ENCODE results near the gene HMCN2.
"Not testable (repeated sequence)": the region's sequence is repeated elsewhere in the genome, so short reads cannot be mapped to it uniquely, and the experiment has no call there.

HMCN2 gene

DNA sequence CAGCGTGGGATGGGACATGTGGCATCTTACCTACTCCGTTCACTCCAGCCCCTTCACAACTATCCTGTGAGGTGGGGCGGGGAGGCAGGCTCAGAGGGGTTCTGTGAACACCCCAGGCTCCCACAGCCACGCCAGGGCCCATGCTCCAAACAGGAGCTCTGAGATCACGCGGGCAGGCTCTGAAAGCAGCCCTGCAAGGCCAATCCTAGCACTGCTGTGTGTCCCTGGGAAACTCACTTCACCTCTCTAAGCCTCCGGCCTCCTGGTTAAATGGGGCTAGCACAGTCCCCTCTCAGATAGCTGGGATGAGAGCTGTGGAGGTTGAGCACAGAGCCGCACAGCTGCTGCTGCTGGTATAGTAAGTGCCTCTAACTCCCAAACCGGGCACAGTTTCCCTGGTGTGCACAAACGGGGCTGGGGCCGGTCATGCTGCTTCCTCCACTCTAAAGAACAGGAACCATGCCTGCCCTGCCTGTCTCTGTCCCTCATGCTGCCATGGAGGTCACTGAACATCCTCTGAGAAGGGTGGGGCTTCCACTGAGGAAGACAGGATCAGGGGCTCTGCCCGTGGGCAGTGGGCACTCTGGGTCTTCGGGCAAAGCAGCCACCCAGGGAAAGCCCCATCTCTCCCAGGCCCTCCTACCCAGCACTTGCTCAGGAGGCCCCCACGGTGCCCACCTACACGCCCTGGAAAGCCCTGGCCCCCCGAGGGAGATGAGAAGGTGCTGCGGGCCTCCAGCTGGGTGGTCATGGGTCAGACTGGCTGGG lies 166.2 kb downstream of the HMCN2 start:
- DNase-seq (ENCODE audit: low read depth): no peak
- no peak overlapping the region for H3K4me3 ChIP-seq (ENCODE audit: control insufficient read depth, low read depth, low read length)
- TF ChIP-seq, protein P1, sequence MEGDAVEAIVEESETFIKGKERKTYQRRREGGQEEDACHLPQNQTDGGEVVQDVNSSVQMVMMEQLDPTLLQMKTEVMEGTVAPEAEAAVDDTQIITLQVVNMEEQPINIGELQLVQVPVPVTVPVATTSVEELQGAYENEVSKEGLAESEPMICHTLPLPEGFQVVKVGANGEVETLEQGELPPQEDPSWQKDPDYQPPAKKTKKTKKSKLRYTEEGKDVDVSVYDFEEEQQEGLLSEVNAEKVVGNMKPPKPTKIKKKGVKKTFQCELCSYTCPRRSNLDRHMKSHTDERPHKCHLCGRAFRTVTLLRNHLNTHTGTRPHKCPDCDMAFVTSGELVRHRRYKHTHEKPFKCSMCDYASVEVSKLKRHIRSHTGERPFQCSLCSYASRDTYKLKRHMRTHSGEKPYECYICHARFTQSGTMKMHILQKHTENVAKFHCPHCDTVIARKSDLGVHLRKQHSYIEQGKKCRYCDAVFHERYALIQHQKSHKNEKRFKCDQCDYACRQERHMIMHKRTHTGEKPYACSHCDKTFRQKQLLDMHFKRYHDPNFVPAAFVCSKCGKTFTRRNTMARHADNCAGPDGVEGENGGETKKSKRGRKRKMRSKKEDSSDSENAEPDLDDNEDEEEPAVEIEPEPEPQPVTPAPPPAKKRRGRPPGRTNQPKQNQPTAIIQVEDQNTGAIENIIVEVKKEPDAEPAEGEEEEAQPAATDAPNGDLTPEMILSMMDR (IDR thresholded peaks at IDR 0.05; ENCODE audit: control insufficient read depth, insufficient read depth, low read depth, low read length, missing control alignments): no peak

DNA sequence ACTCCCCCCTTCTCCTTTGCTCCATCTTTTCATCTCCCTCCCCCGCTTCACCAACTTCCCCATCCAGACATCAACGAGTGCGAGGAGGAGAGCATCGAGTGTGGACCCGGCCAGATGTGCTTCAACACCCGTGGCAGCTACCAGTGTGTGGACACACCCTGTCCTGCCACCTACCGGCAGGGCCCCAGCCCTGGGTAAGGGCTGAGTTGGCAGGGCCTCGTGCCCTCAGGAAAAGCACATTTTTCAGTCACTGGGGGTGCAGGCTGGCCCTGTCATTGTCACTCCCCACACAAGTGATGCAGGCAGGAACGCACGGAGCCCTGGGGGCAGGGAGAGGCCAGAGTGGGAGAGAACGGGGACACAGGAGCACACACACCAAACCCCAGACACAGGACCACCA lies 166.8 kb downstream of the HMCN2 start:
- no peak for DNase-seq (ENCODE audit: low read depth)
- H3K4me3 ChIP-seq (ENCODE audit: control insufficient read depth, low read depth, low read length): no peak overlapping the region
- TF ChIP-seq, protein P1 (IDR thresholded peaks at IDR 0.05; ENCODE audit: control insufficient read depth, insufficient read depth, low read depth, low read length, missing control alignments): peak; percentile 3

DNA sequence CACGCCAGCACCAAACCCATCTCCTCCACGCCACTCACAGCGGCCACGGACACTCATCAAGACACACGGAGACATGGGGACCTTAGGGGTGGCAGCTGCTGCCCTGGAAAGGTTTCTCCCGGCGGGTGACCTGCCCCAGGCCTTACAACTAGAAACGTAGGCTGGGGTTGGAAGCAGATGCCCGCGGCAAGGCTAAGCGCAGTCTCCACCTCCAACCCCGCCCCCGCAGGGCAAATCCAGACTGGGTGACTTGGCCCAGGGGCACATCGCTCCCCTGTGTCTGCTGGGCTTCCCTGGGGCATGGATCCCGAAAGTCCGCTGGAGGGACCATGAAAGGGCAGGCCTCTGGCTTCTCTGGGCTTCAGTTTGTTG lies 167.2 kb downstream of the HMCN2 start:
- DNase-seq (ENCODE audit: low read depth): no peak
- H3K4me3 ChIP-seq (ENCODE audit: control insufficient read depth, low read depth, low read length): no peak overlapping the region; the same call in 1 of the 2 replicates
- TF ChIP-seq, protein P1 (IDR thresholded peaks at IDR 0.05; ENCODE audit: control insufficient read depth, insufficient read depth, low read depth, low read length, missing control alignments): no peak

DNA sequence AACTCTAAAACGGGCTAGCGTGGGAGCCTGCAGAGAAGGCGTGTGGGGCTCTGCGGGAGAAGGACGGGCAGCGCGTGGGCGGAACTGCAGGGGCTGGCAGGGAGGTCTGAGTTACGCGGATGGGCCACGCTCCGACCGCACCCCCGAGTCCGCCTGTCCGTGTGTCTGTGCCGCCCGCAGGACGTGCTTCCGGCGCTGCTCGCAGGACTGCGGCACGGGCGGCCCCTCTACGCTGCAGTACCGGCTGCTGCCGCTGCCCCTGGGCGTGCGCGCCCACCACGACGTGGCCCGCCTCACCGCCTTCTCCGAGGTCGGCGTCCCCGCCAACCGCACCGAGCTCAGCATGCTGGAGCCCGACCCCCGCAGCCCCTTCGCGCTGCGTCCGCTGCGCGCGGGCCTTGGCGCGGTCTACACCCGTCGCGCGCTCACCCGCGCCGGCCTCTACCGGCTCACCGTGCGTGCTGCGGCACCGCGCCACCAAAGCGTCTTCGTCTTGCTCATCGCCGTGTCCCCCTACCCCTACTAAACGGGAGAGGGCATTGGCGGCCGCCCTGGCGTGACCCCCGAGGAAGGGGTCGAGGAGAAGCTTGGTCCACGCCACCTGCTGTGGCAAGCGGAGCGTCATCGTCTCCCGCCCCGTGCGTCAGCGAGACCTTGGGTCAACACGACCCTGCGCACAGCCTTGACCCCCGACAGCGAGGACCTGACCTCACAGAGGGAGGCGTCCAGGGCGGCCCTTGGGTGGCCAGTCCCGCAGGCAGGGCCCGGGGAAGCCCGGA lies 167.8 kb downstream of the HMCN2 start:
- TF ChIP-seq, protein P1 (IDR thresholded peaks at IDR 0.05; ENCODE audit: control insufficient read depth, insufficient read depth, low read depth, low read length, missing control alignments): peak; percentile 35
- peak overlapping the region; percentile 31 for H3K4me3 ChIP-seq (ENCODE audit: control insufficient read depth, low read depth, low read length)
- no peak for DNase-seq (ENCODE audit: low read depth)

DNA sequence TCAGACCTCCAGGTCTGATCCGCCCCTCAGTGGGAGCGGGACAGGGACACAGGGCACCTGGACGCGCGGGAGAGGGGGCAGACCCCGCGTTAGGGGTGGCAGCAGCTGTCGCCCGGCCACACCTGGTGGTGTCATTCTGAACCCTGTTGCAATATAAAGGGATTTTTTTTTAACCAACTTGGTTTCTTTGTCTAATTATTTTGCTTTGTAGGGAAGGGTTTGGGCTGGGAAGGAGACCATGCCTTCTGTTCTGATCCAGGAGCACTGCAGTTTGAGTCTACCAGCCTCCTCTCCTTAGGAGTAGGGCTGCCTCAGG lies 168.3 kb downstream of the HMCN2 start:
- no peak overlapping the region for H3K4me3 ChIP-seq (ENCODE audit: control insufficient read depth, low read depth, low read length)
- TF ChIP-seq, protein P1 (IDR thresholded peaks at IDR 0.05; ENCODE audit: control insufficient read depth, insufficient read depth, low read depth, low read length, missing control alignments): no peak

DNA sequence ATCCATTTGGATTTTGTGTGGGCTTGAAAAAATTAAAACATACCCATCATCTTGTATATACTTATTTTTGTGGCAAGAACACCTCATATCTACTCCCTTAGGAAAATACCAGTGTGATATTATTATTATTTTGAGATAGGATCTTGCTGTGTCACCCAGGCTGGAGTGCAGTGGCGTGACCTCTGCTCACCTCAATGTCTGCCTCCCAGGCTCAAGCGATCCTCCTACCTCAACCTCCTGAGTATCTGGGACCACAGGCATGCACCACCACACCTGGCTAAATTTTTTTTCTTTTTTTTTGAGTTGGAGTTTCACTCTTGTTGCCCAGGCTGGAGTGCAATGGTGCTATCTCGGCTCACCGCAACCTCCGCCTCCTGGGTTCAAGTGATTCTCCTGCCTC lies 169.1 kb downstream of the HMCN2 start:
- H3K4me3 ChIP-seq (ENCODE audit: control insufficient read depth, low read depth, low read length); DNase-seq (ENCODE audit: low read depth): not testable (repeated sequence)

More for the DNA sequence above, 168.3 kb downstream of the HMCN2 start:
- DNase-seq (ENCODE audit: low read depth): no peak
